ENCODE results near the gene GABRR3. TPM values are rescaled to one million over a fixed set of nuclear protein-coding genes. Genes with fewer than 3 reads are reported as not detected.

GABRR3 gene
- total RNA-seq, 1 donor from 2014 or later: not detected

- intact Hi-C loops (cut with DNase I): no loop called here
- no peaks in the 10 kb centered on the region for H3K4me1 ChIP-seq
- H3K36me3 ChIP-seq: no peaks in the 10 kb centered on the region
- TF ChIP-seq CTCF (IDR thresholded peaks at IDR 0.05): no peak
- no peak overlapping the region for H3K4me3 ChIP-seq
- no peaks in the 10 kb centered on the region for H3K27me3 ChIP-seq
- H3K9me3 ChIP-seq: no peaks in the 10 kb centered on the region
- H3K27ac ChIP-seq: no peak overlapping the region
- DNase-seq (ENCODE audit: low spot score in 2 of 2): no peak
Measured at GRCh38 chr3:98005438-98005837, 29.7 kb downstream of the GABRR3 start.

- Histone ChIP-seq H3K4me1 (no peaks in the 10 kb centered on the region), H3K27ac (no peak overlapping the region), H3K4me3 (no peak overlapping the region), H3K9me3 (no peaks in the 10 kb centered on the region), H3K36me3 (no peaks in the 10 kb centered on the region), H3K27me3 (no peaks in the 10 kb centered on the region)
- no peak for DNase-seq (ENCODE audit: low spot score in 2 of 2)
- intact Hi-C loops (cut with DNase I): no loop called here
- no peak for TF ChIP-seq CTCF (IDR thresholded peaks at IDR 0.05)
Measured at GRCh38 chr3:98004721-98005120, 30.4 kb downstream of the GABRR3 start.

- intact Hi-C loops (cut with DNase I): no loop called here
- no peaks in the 10 kb centered on the region for H3K9me3 ChIP-seq
- no peaks in the 10 kb centered on the region for H3K27me3 ChIP-seq
Measured at GRCh38 chr3:98003306-98003969, 31.7 kb downstream of the GABRR3 start.

GRCh38 chr3:98002717-98003116 lies 32.4 kb downstream of the GABRR3 start:
- DNase-seq (ENCODE audit: low spot score in 2 of 2): no peak
- intact Hi-C loops (cut with DNase I): no loop called here
- H3K36me3 ChIP-seq: no peaks in the 10 kb centered on the region
- H3K27ac ChIP-seq: no peak overlapping the region
- no peak for TF ChIP-seq CTCF (IDR thresholded peaks at IDR 0.05)
- H3K4me1 ChIP-seq: no peaks in the 10 kb centered on the region
- H3K9me3 ChIP-seq: no peaks in the 10 kb centered on the region
- no peaks in the 10 kb centered on the region for H3K27me3 ChIP-seq
- no peak overlapping the region for H3K4me3 ChIP-seq

More at GRCh38 chr3:98003306-98003969, 31.7 kb downstream of the GABRR3 start:
- Histone ChIP-seq H3K36me3 (no peaks in the 10 kb centered on the region), H3K27ac (no peak overlapping the region), H3K4me3 (no peak overlapping the region), H3K4me1 (no peaks in the 10 kb centered on the region)
- TF ChIP-seq CTCF (IDR thresholded peaks at IDR 0.05): no peak
- no peak for DNase-seq (ENCODE audit: low spot score in 2 of 2)

GRCh38 chr3:97999994-98000393 lies 35.1 kb downstream of the GABRR3 start:
- Histone ChIP-seq H3K27ac (no peak overlapping the region), H3K4me1 (no peaks in the 10 kb centered on the region), H3K9me3 (no peaks in the 10 kb centered on the region), H3K27me3 (no peaks in the 10 kb centered on the region), H3K36me3 (no peaks in the 10 kb centered on the region), H3K4me3 (no peak overlapping the region)
- intact Hi-C loops (cut with DNase I): no loop called here
- DNase-seq (ENCODE audit: low spot score in 2 of 2): no peak
- no peak for TF ChIP-seq CTCF (IDR thresholded peaks at IDR 0.05)

- no peaks in the 10 kb centered on the region for H3K4me1 ChIP-seq
- no peak overlapping the region for H3K4me3 ChIP-seq
- intact Hi-C loops (cut with DNase I): no loop called here
- H3K9me3 ChIP-seq: no peaks in the 10 kb centered on the region
- no peaks in the 10 kb centered on the region for H3K36me3 ChIP-seq
- H3K27ac ChIP-seq: no peak overlapping the region
- no peaks in the 10 kb centered on the region for H3K27me3 ChIP-seq
- no peak for DNase-seq (ENCODE audit: low spot score in 2 of 2)
- no peak for TF ChIP-seq CTCF (IDR thresholded peaks at IDR 0.05)
Measured at GRCh38 chr3:97999103-97999502, 36.0 kb downstream of the GABRR3 start.
